B cell (primary cell): ENCODE measurements around the gene CHAC1. TPM values are rescaled to one million over a fixed set of nuclear protein-coding genes. Genes with fewer than 3 reads are reported as not detected.
A peak's percentile ranks its signal among the peaks of the same experiment; 100 is the strongest.

Experiments
- ATAC-seq: fragments of 200-7000 bp; cut with Tn5 transposase; one replicate; pipeline ENCODE4 v1.10.0; 2021; ENCODE audit warnings: low read depth, mild to moderate bottlenecking, moderate number of reproducible peaks, moderate library complexity
- CTCF ChIA-PET: fragments of 350-600 bp; sonication (Branson Sonifier 250); formaldehyde crosslinking; loops from one replicate; lab custom pipeline; 2021; ENCODE audit warnings: antibody characterized with exemption, inconsistent platforms; lab: Charles Lee
- POLR2A ChIA-PET: fragments of 350-600 bp; sonication (Branson Sonifier 250); formaldehyde crosslinking; loops from one replicate; lab custom pipeline; 2021; ENCODE audit warnings: antibody characterized with exemption; lab: Charles Lee
- DNase-seq: peaks from one replicate; pipeline ENCODE4 v3.0.0; 2013
- H2AFZ ChIP-seq: 2 replicates; pipeline ENCODE4 v1.6.1; 2012; ENCODE audit warnings: mild to moderate bottlenecking, low read depth, low read length; ENCODE audit not compliant: insufficient read depth, poor library complexity, severe bottlenecking
- H3K27ac ChIP-seq, 2 donors: 1 replicate in 1 of 2; 2 replicates in 1 of 2; pipeline ENCODE4 v1.5.1; 2012 to 2013; ENCODE audit warnings: low read length in 2 of 2, mild to moderate bottlenecking in 2 of 2, moderate library complexity in 1 of 2
- H3K27me3 ChIP-seq, 4 experiments: fragments of 200-600 bp in 1 of 4; sonication (generic) in 1 of 4; replicated peaks in 1 of 4; 1 replicate in 2 of 4; 2 replicates in 2 of 4; pipeline versions ENCODE4 v1.6.1 to v1.7.0; 2013 to 2016; ENCODE audit warnings: low read length in 3 of 4, mild to moderate bottlenecking in 2 of 4, mixed read lengths in 1 of 4, moderate library complexity in 1 of 4; ENCODE audit not compliant: insufficient read depth in 4 of 4, control insufficient read depth in 3 of 4; ENCODE audit errors: control extremely low read depth in 1 of 4
- H3K36me3 ChIP-seq, 2 experiments: replicated peaks in 1 of 2; 1 replicate in 1 of 2; 2 replicates in 1 of 2; pipeline versions ENCODE4 v1.6.1 to v1.7.1; 2013; ENCODE audit warnings: low read length in 1 of 2; ENCODE audit not compliant: insufficient read depth in 2 of 2, control insufficient read depth in 1 of 2; ENCODE audit errors: control extremely low read depth in 1 of 2, extremely low read depth in 1 of 2
- H3K4me1 ChIP-seq, 2 donors: fragments of 200-600 bp in 1 of 2; sonication (generic) in 1 of 2; 1 replicate in 1 of 2; 2 replicates in 1 of 2; pipeline versions ENCODE4 v1.5.1 to v1.6.1; 2013 to 2017; ENCODE audit warnings: low read length in 2 of 2; ENCODE audit not compliant: control insufficient read depth in 2 of 2, insufficient read depth in 2 of 2
- H3K4me2 ChIP-seq: replicated peaks from 2 replicates; pipeline ENCODE3; 2012; ENCODE audit warnings: mild to moderate bottlenecking, low read depth, low read length; ENCODE audit not compliant: poor library complexity, severe bottlenecking
- H3K4me3 ChIP-seq, 5 experiments: fragments of 200-600 bp in 1 of 5; sonication (generic) in 1 of 5; 1 replicate in 3 of 5; 2 replicates in 2 of 5; pipeline versions ENCODE4 v1.5.1 to v1.7.0; 2011 to 2016; ENCODE audit warnings: low read length in 4 of 5, mild to moderate bottlenecking in 4 of 5, low read depth in 2 of 5, control low read depth in 1 of 5, moderate library complexity in 1 of 5; ENCODE audit not compliant: insufficient read depth in 1 of 5; ENCODE audit errors: control extremely low read depth in 1 of 5, extremely low read depth in 1 of 5
- H3K79me2 ChIP-seq: fragments of 200-600 bp; sonication (generic); one replicate; pipeline ENCODE4 v1.6.0; 2016; ENCODE audit warnings: low read length; ENCODE audit not compliant: control insufficient read depth, insufficient read depth
- H3K9ac ChIP-seq: fragments of 200-600 bp; sonication (generic); 2 replicates; pipeline ENCODE4 v1.6.1; 2017; ENCODE audit warnings: mild to moderate bottlenecking, low read length, moderate library complexity
- H3K9me3 ChIP-seq, 3 donors: one replicate each; pipeline versions ENCODE4 v1.6.1 to v1.7.1; 2013; ENCODE audit warnings: low read length in 2 of 3; ENCODE audit not compliant: control insufficient read depth in 2 of 3, insufficient read depth in 1 of 3; ENCODE audit errors: control extremely low read depth in 1 of 3
- H4K20me1 ChIP-seq: 2 replicates; pipeline ENCODE4 v1.6.0; 2012; ENCODE audit warnings: mild to moderate bottlenecking, low read length; ENCODE audit not compliant: insufficient read depth, control insufficient read depth, poor library complexity, severe bottlenecking
- H3K27ac Mint-ChIP-seq: one replicate; pipeline ENCODE4 v1.8.0; 2021; ENCODE audit warnings: mixed read lengths
- H3K27me3 Mint-ChIP-seq: one replicate; pipeline ENCODE4 v1.8.0; 2021; ENCODE audit warnings: mixed read lengths
- H3K4me1 Mint-ChIP-seq: one replicate; pipeline ENCODE4 v1.8.0; 2021; ENCODE audit warnings: mixed read lengths
- H3K4me3 Mint-ChIP-seq: one replicate; pipeline ENCODE4 v1.8.0; 2021; ENCODE audit warnings: mixed read lengths
- H3K9me3 Mint-ChIP-seq: one replicate; pipeline ENCODE4 v1.8.0; 2022; ENCODE audit warnings: mixed read lengths; ENCODE audit not compliant: insufficient read depth
- CTCF ChIP-seq: fragments of 200-600 bp; IDR thresholded peaks from one replicate; pipeline ENCODE4 v1.8.0; 2022; ENCODE audit warnings: antibody characterized with exemption, mild to moderate bottlenecking
- EZH2 ChIP-seq: IDR thresholded peaks from 2 replicates; pipeline ENCODE4 v1.6.1; 2012; ENCODE audit warnings: borderline replicate concordance, low read depth, mild to moderate bottlenecking, moderate library complexity, low read length; ENCODE audit not compliant: insufficient read depth, poor library complexity, severe bottlenecking
- WGBS: methylation state at CpG from one replicate; pipeline ENCODE4 v1.1.5; 2013; ENCODE audit warnings: missing lambda C conversion rate; ENCODE audit not compliant: insufficient coverage; 5-methylcytosine and 5-hydroxymethylcytosine counted together
- intact Hi-C: fragments of 100-400 bp; cut with micrococcal nuclease; formaldehyde crosslinking; loops from one replicate; pipeline ENCODE4 v1.10.0; 2022
- polyA plus RNA-seq: library from polyadenylated mRNA; depleted of rRNA; stranded (reverse); fragments of >200 nt; gene quantifications from 2 replicates; pipeline ENCODE4 v1.2.3, GENCODE V29; 2012
- total RNA-seq, 2 donors: library from RNA; stranded (reverse); fragments of 120-200 nt in 1 of 2; gene quantifications; 1 replicate in 1 of 2; 2 replicates in 1 of 2; pipeline versions ENCODE4 v1.2.3 to v1.2.4, GENCODE V29; 2013 to 2022

Gene CHAC1
- total and polyA plus RNA-seq, 2 donors (not counting 1 experiment from before 2014, with no cell fraction given): 0.81 to 3.6 TPM

DNA sequence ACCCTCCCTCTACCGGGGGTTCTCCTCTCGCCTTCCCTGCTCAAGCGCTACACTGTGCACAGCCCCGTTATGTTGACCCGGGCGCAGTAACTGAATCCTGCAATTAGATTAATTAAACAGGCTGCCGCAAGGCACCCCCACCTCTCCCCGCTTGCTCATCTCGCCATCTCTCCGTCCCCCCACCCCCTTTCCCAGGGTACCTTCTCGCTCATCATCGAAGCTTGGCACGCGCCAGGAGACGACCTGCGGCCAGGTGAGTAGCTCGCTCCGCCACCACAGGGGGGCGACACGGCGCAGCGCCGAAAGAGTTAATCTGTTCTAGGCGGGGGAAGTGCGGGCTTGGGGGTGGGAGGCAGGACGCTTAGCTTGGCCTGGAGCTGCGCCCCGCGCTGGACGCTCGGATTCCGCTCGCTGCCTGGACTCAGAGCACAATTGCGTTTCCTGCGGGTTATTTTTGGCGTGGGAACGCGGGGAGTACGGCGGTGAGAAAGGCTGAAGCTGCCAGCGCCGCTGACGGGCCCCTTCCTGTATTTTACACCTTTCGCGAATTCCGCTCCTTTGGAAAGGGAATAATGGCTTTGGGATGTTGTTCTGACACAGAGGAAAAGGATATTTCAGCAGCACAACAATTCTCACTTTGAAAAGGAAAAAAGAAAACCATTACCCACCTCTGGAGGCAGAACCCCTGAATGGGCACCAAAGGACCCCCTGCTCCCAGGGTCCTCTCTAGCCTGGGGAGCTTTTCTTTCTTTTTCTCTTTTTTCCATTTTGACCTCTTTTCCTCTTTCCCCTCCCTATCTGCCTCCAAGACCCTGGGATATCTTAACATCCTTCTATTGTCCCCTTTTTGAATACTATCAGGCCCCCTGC lies 22.6 kb upstream of the CHAC1 start:
- DNase-seq: peak; percentile 65
- ATAC-seq: no peak
- TF ChIP-seq CTCF (peak; percentile 68), EZH2 (no peak)
- no peaks in the 10 kb centered on the region for H3K36me3 ChIP-seq
- Mint-ChIP-seq H3K9me3 (no peaks in the 10 kb centered on the region), H3K27ac (no peak overlapping the region), H3K4me3 (peak overlapping the region; percentile 84), H3K4me1 (peaks cover 44% of the 10 kb centered on the region), H3K27me3 (peaks cover 56% of the 10 kb centered on the region)
- H3K4me3 ChIP-seq: peak overlapping the region in 3 of 5 experiments; percentile 18 to 60 (median 19)
- no peak overlapping the region for H2AFZ ChIP-seq
- no peak overlapping the region for H3K27ac ChIP-seq
- H3K9me3 ChIP-seq: peaks cover 0 to 22% (median 0%) of the 10 kb centered on the region in 3 donors
- WGBS: 2% methylated on average over 38 of the region's 46 CpGs
- POLR2A ChIA-PET: interaction anchor here (0.7 kb wide), 2 partner anchors 12 to 22 kb away, joined by 3 read pairs; no protein-coding TSS in a partner anchor
- H4K20me1 ChIP-seq: peaks cover 20% of the 10 kb centered on the region
- intact Hi-C loops: no loop called here
- peaks cover 0 to 76% (median 49%) of the 10 kb centered on the region in 4 experiments for H3K27me3 ChIP-seq
- CTCF ChIA-PET: interaction anchor here (0.6 to 10.7 kb wide), 10 partner anchors 9 to 1020 kb away, joined by 3 to 84 read pairs (median 4); partner anchors contain the start of gene CHAC1
- peak overlapping the region; percentile 100 for H3K4me2 ChIP-seq
- no peaks in the 10 kb centered on the region for H3K79me2 ChIP-seq
- peaks cover 53 to 61% of the 10 kb centered on the region in 2 donors for H3K4me1 ChIP-seq
- H3K9ac ChIP-seq: peak overlapping the region; percentile 70
